GM21717 (cell line): ENCODE results near the gene YKT6.
"Not testable (repeated sequence)": the region's sequence is repeated elsewhere in the genome, so short reads cannot be mapped to it uniquely, and the experiment has no call there.

Experiments used
- ATAC-seq: cut with Tn5 transposase; IDR thresholded peaks from one replicate; pipeline ENCODE4 v1.9.1; 2021; ENCODE audit warnings: mild to moderate bottlenecking, moderate library complexity; ENCODE audit not compliant: unreplicated experiment

Gene YKT6

DNA sequence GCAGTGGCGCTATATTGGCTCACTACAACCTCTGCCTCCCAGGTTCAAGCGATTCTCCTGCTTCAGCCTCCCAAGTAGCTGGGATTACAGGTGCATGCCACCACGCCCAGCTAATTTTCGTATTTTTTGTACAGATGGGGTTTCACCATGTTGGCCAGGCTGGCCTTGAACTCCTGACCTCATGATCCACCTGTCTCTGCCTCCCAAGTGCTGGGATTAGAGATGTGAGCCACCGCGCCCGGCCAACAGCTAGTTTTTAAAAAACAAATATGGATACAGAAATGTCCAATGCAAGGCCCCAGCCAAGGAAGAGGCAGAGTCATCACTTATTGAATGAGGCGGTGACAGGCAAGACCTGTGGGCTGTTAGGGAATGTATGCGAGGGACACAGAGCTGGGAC is 28.9 kb upstream of the YKT6 start:
- ATAC-seq: not testable (repeated sequence)

DNA sequence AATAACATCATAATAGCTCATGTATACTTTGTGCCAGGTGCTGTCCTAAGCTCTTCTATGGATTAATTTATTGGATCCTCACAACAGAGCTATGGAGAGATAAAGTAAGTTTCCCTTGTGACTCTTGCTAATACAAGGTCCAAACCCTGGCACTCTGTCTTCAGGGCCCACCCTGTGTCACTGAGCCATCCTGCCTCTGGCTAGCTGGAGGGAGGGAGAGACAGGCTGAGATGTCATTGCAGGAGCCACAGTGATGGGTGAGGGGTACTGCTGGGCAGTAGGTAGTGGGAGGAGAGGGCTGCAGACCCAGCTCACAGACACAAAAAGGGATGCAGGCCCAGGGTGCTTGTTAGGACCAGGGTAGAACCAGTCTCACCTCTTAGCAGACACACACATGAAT is 28.4 kb upstream of the YKT6 start:
- ATAC-seq: no peak

DNA sequence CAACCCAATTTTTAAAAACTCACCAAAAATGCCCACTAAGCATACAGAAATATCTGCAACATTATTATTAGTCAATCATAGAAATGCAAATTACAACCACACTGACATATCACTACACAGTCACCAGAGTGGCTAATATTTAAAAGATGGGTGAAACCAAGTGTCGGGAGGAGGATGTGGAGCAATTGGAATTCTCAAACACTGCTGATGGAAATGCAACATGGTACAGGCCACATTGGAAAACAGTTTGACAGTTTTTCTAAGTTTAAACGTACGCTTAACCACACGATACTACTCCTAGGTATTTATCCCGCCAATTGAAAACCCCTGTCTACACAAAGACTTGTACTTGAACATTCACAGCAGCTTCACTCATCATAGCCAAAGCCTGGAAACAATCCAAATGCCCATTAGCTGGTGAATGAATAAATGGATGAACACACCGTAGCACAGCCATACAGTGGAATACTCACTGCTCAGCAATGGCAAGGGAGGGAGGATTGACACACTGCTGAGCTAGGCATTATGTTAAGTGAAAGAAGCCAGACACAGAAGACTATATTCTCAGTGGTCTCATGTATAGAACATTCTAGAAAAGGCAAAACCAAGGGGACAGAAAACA is 27.9 kb upstream of the YKT6 start:
- no peak for ATAC-seq

DNA sequence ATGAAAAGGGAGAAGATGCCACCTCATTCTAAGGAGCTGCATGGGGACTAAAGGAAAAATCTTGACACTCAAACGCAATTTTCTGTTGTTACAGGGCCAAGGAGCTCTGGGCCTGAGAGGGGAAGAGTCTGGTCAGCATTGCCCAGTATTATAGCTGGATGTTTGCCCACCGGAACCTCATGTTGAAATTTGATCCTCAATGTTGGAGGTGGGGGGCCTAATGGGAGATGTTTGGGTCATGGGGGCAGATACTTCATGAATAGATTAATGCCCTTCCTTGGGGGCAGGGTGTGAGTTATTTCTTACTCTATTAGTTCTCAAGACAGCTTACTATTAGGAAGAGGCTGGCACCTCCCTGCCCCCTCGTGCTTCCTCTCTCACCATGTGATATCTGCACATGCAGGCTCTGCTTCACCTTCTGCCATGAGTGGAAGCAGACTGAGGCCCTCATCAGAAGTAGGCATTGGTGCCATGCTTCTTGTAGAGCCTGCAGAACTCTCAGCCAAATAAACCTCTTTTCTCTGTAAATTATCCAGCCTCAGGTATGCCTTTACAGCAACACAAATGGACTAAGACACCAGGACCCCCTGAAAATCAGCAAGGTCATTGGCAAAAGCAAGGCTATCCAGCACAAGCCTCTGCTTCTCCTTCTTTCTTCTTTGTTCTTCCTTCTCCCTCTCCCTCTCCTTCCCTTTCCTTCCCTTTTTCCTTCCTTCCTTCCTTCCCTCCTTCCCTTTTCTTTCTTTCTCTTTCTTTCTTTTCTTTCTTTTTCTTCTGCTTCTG is 26.7 kb upstream of the YKT6 start:
- ATAC-seq: no peak

DNA sequence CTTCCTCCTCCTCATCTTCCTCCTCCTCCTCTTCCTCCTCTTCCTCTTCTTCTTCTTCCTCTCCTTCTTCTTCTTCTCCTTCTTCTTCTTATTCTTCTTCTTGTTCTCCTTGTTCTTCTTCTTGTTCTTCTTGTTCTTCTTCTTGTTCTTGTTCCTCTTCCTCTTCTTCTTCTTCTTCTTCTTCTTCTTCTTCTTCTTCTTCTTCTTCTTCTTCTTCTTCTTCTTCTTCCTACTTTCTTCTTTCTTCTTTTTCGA is 26.2 kb upstream of the YKT6 start:
- ATAC-seq: not testable (repeated sequence)

DNA sequence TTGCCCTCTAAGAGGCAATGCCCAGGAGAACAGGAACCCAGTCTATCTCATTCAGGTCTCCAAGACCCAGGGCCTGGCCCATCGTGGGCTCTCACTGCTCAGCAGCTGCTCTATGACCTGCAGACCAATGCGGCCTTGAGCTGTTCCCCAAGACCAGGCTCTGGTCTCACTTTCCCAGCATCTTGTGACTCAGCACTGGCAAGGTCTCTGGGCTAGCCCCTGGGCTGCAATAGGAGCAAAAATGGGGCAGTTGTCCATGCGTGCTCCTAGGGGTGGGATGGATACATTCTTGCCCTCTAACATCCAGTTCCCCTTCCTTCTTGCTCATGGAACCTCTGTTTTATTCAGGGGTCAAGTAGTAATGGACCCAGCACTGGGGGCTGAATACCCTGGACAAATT is 25.0 kb upstream of the YKT6 start:
- ATAC-seq: no peak

DNA sequence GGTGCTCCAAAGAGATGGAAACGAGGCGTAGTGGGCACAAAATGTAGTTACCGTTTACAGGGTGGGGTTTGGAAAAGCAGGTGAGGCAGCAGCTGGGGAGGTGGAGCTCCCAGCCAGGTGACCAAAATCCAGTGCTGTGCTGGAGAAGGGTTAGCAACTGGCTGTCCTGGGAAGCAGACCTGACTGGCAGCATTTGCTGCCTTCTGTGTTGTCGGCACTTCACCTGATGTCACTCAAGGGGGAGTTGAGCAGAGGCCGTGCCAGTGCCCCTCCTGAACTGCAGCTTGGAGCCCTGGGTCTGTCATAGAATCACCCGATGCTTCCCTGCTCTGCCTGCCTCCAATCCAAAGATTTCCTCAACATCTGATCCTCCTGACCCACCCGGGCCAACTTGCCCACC is 24.3 kb upstream of the YKT6 start:
- no peak for ATAC-seq

DNA sequence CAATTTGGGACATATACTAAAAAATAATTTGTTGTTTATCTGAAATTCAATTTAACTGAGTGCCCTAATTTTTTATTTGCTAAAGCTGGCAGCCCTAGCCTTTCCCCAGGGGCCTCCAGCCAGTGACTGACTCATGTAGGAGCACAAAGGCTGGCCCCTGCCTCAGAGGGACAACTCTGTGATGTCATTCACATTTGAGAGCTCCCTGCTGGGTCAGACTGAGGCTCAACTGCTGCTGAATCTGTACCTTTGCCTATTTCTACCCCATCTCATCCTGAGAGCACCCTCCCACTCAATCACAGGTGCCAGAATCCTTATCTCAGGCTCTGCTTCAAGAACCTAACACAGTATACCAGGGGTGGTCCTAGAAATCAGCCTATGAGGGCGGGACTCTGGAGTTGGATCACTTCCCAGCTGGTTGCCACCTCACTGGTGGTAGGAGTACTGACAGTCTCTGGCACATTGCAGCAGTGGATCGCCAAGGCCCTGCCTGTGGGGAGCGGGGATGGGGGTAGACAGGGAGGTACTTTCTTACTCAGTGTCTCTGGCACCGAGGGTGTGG is 23.1 kb upstream of the YKT6 start:
- no peak for ATAC-seq

DNA sequence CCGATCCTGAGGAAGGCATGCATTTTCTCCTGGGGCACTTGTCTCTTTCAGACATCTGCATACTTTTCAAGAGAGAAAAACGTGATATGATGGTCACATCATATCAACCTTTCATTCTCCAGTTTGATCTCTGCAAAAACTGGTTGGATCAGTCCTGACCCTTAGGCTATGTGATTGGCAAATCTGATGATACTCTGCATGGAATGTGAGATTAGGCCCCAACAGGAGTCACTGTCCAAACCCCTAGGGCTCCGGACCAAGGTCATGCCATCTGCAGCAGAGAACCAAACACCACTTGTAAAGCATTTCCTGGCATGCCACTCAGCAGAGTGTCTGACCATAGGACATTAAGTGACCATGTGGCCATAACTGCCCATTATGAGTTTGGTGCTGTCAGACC is 20.1 kb upstream of the YKT6 start:
- ATAC-seq: no peak

DNA sequence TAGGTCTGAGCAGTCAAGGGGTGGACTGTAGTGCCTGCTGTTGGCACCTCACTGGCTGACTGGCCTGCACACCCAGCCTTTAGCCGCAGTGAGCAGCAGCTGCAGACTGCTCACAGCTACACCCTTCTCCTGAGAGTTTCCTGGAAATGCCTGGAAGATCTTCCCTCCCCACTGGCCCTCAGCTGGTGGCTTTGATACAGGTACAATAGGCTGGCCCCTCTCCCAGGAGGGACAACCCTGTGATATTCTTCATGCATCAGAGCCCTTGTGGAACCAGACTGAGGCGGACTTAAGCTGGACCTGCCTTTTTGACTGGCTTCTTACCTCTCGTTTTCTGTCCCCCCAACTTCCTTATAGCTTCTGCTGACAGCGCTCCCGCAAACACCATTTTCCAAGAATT is 18.0 kb upstream of the YKT6 start:
- no peak for ATAC-seq

DNA sequence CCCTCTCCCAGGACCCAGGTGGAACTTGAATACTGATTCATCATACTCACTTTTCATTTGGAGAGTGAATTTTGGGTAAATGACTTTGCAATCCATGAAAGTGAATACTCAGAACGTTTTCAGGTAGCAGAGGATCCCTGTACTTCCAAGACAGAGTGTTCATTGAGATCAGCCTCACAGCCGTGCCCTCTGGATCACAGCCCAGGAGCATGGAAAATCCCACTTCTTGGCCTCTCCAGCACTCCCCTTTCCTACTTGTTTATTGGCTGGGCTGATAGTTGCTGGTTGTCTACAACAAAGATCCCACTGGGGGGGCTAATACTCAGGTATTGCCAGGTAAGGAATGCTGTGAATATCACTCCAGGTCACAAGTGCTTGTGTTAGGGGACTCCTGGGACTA is 17.4 kb upstream of the YKT6 start:
- ATAC-seq: no peak

DNA sequence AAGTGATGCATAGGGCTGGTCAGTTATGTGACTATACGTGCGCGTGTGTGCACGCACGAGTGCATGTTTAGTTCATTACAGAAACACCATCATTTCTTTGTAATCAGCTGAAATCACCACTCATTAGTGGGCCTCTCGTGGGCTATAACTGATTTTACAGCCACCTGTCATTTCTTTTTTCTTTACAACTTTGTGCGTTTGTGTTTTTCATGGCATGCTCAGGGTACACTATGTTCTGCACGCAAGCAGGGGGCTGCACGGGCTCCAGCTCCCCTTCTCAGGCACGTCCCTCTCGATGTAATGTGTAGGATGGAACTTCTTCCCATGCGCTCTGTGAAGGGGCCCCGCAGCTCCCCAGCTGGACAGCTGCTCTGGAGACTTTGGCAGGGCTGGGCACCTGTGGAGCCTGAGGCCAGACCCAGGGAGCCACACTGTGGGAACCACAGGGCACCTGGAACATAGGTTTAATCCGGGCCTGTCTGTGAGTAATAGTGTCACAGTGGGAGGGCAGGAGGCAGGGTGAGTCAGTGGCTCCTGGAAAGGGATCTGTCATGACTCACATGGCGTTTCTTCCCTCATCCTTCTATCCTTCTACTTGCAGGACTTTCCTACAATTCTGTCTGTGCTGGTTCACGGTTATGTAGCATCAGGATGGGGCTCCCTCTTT is 16.4 kb upstream of the YKT6 start:
- ATAC-seq: no peak

DNA sequence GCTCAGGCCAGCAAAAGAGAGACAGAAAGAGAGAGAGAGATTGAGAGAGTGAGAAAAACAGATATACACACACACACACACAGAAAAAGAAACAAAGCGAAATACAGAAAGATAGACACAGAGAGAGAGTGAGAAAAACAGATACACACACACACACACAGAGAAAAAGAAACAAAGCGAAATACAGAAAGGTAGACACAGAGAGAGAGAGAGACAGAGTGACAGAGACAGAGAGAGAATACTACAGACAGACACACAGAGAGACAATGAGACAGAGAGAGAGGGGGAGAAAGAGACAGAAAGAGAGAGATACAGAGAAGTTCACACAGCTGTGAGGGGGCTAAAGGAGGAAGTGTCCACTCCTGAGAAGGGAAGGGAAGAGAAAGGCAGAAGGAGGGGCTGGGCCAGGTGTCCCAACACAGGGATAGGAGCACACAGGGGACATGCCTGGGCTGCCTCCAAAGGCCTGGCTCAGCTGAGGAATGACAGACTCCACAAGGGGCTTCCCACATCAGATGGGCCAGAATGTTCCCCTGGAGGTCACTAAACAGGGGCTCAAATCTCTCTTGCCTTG is 15.8 kb upstream of the YKT6 start:
- ATAC-seq: no peak

DNA sequence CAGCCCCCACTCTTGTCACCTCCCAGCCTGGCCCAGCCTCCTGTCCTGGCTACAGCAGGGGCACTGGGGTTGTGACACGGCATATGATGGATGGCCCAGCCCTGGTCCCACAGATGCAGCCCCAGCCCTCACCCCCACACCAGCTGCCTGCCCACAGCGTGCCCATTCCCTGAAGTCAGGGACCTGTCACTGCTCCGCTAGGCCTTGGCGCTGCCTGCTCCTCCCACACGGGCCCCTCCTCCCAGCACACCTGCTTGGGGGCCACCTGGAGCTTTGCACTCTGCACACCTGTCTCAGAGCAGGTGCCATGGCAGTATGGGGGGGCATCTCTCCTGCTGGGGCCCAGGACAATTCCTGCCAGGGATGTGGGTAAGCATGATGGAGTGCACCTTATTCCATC is 15.0 kb upstream of the YKT6 start:
- no peak for ATAC-seq

DNA sequence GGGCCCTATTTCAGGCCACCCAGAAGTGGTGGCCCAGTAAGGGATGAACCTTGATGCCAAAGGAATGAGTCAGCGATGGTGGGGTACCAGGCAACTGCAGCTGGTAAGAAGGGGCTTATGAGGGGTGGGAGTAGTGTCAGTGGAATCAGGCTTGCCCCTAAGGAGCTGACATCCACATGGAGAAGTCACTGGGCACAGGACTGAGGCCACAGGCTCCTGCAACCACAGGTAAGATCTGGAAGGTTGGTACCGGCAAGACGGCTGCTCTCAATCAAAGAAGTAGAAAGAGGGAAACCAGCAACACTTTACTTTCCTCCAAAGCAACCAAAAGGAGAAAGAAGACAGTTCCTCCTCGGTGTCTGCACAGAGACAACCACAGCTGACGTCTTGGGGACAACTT is 14.0 kb upstream of the YKT6 start:
- ATAC-seq: no peak

DNA sequence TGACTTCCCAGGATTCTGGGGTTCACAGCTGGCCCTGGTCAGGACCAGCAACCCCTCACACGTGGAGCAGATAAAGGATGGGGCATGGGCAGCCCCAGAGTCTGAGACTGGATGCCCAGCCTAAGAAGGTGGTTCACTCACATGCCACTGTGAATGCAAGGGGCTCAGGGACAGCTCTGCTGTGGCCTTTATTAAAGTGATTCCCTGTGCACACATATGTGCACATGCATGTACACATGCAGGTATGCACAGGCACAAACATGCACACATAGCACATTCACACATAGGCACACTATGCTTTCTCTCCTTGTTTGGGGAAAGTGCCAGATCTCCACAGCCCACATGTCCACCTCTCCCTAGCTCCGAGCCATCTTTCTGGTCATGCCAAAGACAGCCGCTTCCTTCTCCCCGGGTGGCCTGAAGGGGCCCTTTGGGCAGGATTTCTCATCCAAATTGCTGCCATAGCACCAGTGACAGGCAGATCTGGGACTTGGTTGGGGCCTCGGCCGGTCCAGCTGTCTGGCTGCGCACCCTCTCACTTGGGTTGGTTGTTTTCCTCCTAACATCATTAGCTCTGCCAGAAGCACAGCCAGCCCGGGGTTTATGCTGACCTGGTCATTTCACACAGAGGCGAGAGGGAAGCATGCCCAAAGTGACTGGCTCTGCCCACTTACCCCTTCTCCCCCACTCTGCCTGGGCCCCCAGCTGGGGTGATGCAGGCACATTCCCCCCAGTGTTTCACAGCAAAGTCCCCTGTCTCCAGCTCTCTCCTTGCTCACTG is 13.0 kb upstream of the YKT6 start:
- no peak for ATAC-seq

DNA sequence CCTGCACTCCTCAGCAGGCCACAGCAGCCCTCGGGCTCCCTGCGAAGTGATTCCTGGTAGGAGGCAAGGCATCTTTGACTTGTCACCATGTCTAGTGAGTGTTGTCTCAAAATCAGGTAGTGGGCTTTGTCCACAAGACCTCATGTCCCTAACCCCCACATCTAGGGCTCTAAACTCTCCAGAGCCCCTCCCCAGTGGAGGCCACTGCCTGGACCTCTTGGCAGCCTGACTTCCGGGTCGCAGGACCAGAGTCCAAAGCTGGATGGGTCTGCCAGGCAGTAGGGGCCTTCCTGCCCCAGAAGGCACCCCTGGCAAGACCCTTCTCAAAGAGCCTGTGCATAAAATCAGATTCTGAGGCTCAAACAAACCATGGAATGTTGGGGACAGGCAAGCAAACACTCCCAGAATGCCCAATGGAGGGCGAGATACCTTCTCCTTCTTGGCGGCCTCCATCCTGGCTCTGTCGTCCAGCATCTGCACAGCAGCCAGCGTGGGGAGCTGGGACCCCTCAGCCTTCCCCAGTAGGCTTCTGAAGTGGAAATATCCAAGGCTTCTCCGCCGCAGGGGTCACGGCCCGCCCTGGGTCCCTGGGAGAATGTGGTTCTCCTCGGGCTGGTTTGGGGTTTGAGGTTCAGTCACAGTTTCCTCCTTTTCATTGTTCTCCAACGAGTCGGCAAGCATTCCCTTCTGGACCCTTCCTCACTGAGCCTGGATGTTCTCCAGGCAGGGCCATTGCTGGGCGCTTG is 12.1 kb upstream of the YKT6 start:
- ATAC-seq: no peak

DNA sequence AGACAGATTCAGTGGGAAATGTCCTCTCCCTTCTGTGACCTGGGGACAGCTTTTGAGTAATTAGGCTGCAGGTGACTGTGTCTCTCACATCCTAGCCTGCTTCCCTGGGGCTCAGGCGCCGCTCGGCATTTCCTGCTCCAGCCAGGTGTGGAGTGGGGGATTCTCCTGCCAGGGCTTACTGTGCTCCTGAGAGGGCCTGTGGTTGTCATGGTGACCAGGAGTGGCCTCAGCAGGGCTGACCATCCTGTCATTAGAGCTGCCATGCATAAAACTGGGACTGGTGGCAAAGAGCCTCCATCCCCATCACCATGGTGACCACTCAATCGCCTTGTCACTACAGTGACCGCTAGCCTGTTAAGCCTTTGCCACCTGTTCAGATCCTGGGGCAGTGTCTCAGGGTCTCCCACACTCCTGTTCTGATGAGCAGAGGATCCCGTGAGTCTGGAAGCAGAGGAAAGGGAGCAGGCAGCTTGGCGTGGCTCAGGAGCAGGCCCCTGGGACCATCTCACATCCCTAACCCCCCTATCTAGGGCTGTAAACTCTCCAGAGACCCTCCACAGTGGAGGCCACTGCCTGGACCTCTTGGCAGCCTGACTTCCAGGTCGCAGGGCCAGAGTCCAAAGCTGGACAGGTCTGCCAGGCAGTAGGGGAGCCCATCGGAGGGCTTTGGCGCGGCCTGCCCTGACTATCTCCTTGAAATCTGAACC is 11.3 kb upstream of the YKT6 start, which contains the start of gene GCK:
GCK (minus strand) TSS at position 154 of the 707 bp plus-strand sequence. CDS start 486 bp downstream, outside the sequence.
- no peak for ATAC-seq

DNA sequence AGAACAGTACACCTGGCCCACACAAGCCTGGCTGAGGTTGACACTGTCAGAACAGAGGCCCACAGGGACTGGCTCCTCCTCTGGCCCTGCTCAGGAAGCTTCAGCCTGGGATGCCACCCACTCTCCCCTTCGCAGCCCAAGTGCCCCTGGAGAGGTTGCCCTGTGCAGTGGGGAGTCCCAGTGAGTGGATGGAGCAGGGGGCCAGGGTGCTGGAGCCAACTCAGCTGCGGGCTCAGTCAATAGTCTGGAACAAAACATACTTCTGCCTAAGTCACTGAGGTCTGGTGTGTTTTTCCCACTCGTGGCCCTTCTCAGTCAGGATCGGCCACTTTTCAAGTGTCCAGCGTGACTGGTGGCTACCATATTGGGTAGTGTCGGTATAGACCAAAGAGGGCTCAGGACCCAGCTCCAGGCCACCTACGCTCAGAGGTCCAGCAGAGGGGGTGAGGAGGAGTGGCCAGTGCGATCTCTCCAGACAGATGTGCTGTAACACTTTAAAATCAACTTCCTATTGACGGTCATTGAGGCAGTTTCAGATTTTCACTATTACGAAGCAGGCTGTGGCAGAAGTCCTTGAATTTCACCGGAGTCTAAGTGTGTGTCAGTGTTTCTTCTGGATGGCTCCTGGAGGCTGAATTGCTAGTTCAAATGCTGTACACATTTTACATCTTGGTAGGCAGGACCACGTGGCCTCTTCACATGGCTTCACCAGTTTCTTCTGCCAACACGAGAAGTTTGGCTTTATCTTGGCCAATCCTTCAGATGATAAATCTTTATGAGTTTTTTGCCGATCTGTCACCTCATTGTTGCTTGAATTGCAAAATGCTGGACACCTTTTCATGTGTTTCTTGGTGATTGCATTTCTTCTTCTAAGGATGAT is 10.5 kb upstream of the YKT6 start:
- ATAC-seq: no peak
